NOMO-1 treated with DMSO at 0.1 percent for 48 hours (cell line): ENCODE measurements around the gene WDR46.
"Not testable (repeated sequence)": the region's sequence is repeated elsewhere in the genome, so short reads cannot be mapped to it uniquely, and the experiment has no call there.

Experiments
- DNase-seq: peaks from one replicate; lab custom pipeline; 2025; ENCODE audit not compliant: unreplicated experiment; lab: John Stamatoyannopoulos, UW

Gene WDR46

GRCh38 chr6:33289784-33290315 is 811 bp upstream of the WDR46 start:
- DNase-seq: peak; percentile 28

- DNase-seq: no peak
These were observed 708 bp downstream of the WDR46 start for GRCh38 chr6:33288141-33288920.

GRCh38 chr6:33286946-33287914 is 1.8 kb downstream of the WDR46 start:
- DNase-seq: no peak

GRCh38 chr6:33285214-33285613 is 3.8 kb downstream of the WDR46 start:
- DNase-seq: not testable (repeated sequence)

GRCh38 chr6:33280539-33280938 is 8.5 kb downstream of the WDR46 start:
- no peak for DNase-seq

GRCh38 chr6:33279971-33280511 is 9.0 kb downstream of the WDR46 start:
- no peak for DNase-seq

- no peak for DNase-seq
These were observed 9.8 kb downstream of the WDR46 start for GRCh38 chr6:33279257-33279695.

- DNase-seq: no peak
These were observed 10.2 kb downstream of the WDR46 start for GRCh38 chr6:33278810-33279209.

GRCh38 chr6:33278392-33278741 is 10.7 kb downstream of the WDR46 start:
- DNase-seq: no peak

- no peak for DNase-seq
These were observed 11.2 kb downstream of the WDR46 start for GRCh38 chr6:33277663-33278391.

GRCh38 chr6:33276864-33277662 is 12.0 kb downstream of the WDR46 start, which contains the start of gene B3GALT4:
Gene B3GALT4, plus strand, starts transcription at chr6:33277123. Its CDS starts 297 bp downstream, at chr6:33277420.
- peak; percentile 63 for DNase-seq

GRCh38 chr6:33276581-33276863 is 12.5 kb downstream of the WDR46 start:
- DNase-seq: no peak

- DNase-seq: not testable (repeated sequence)
These were observed 13.1 kb downstream of the WDR46 start for GRCh38 chr6:33275795-33276580.

- DNase-seq: peak; percentile 22
These were observed 14.8 kb downstream of the WDR46 start for GRCh38 chr6:33273924-33274902.

GRCh38 chr6:33273129-33273923 is 15.7 kb downstream of the WDR46 start:
- DNase-seq: no peak

GRCh38 chr6:33272275-33273128 is 16.5 kb downstream of the WDR46 start:
- DNase-seq: no peak
